ENCODE data around the gene ZNF579. TPM values are rescaled to one million over a fixed set of nuclear protein-coding genes. Genes with fewer than 3 reads are reported as not detected.

Gene ZNF579
- total and polyA plus RNA-seq, 7 donors: 4.2 to 81.6 (median 22.9) TPM

DNA sequence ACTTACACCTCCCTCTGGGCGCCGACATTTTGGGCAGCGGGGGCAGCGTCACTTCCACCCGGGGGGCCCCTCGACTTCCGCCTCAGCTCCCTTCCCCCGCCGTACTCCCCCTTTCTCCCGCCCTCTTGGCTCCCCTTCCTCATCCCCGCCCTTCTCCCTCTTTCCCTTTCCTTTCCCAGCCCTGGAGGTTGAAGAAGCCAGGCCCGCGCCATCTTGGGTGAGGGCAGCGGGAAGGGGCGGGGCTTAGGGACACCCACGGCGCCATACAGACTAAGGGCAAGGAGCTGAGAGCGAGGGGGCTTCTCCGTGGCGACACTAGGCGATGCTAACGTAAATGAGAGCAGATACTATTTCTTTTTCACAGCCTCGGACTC, 18.8 kb upstream of the ZNF579 start, which contains the start of gene FIZ1:
TSS of gene FIZ1 (minus strand) at position 50 of the 374 bp plus-strand sequence. CDS start 1,652 bp downstream, outside the sequence.
- Histone ChIP-seq H3K27ac (peak within 1 kb of the TSS; percentile 98), H3K36me3 (ENCODE audit: insufficient read depth in 1 of 2, low read depth in 1 of 2) (peaks cover 0 to 41% of the 10 kb centered on the region in 2 donors), H3K9me3 (no peaks in the 10 kb centered on the region), H3K27me3 (ENCODE audit: insufficient read depth in 3 of 3, low read length in 2 of 3) (no peaks in the 10 kb centered on the region), H3K4me3 (peak within 1 kb of the TSS; percentile 72), H3K4me1 (peaks cover 24% of the 10 kb centered on the region)
- intact Hi-C loops (cut with DNase I): loop anchor here in 1 of 2 donors (5.0 kb wide), 1 partner anchor 52 kb away; the partner anchor contains the start of gene SBK3
- peak; percentile 99 for DNase-seq
- ATAC-seq: peak; percentile 80 to 89 (median 83)
- WGBS, 3 donors: 0% methylated on average over 20 to 23 of the region's 23 CpGs
- TF ChIP-seq CTCF (IDR thresholded peaks at IDR 0.05): no peak

- peak overlapping the region; percentile 98 for H3K27ac ChIP-seq
- peak overlapping the region; percentile 72 for H3K4me3 ChIP-seq
- WGBS, 3 donors: 5 to 6% (median 6%) methylated on average over 24 to 26 of the region's 26 CpGs
- no peak for TF ChIP-seq CTCF (IDR thresholded peaks at IDR 0.05)
- ATAC-seq: peak; percentile 80 to 85 (median 83)
- no peaks in the 10 kb centered on the region for H3K9me3 ChIP-seq
- peaks cover 20% of the 10 kb centered on the region for H3K4me1 ChIP-seq
- DNase-seq: peak; percentile 93 to 97
- H3K36me3 ChIP-seq (ENCODE audit: insufficient read depth in 1 of 2, low read depth in 1 of 2): peaks cover 0 to 41% of the 10 kb centered on the region in 2 donors
- H3K27me3 ChIP-seq (ENCODE audit: insufficient read depth in 3 of 3, low read length in 2 of 3): no peaks in the 10 kb centered on the region
- intact Hi-C loops (cut with DNase I): loop anchor here in 1 of 2 donors (5.0 kb wide), 1 partner anchor 52 kb away; the partner anchor contains the start of gene SBK3
These were observed 18.2 kb upstream of the ZNF579 start for GRCh38 chr19:55598719-55599467.

- H3K27ac ChIP-seq: peak overlapping the region; percentile 98
- ATAC-seq (no peak), DNase-seq (no peak)
- 80 to 87% (median 85%) methylated on average over 9 of the region's 9 CpGs for WGBS, 3 donors
- no peak overlapping the region for H3K4me3 ChIP-seq
- H3K36me3 ChIP-seq (ENCODE audit: insufficient read depth in 1 of 2, low read depth in 1 of 2): peaks cover 0 to 45% of the 10 kb centered on the region in 2 donors
- no peak for TF ChIP-seq CTCF (IDR thresholded peaks at IDR 0.05)
- intact Hi-C loops (cut with DNase I): loop anchor here in 1 of 2 donors (5.0 kb wide), 1 partner anchor 51 kb away; the partner anchor contains the start of gene SBK3
- H3K27me3 ChIP-seq (ENCODE audit: insufficient read depth in 3 of 3, low read length in 2 of 3): no peaks in the 10 kb centered on the region
- H3K9me3 ChIP-seq: no peaks in the 10 kb centered on the region
- H3K4me1 ChIP-seq: peaks cover 20% of the 10 kb centered on the region
These were observed 17.4 kb upstream of the ZNF579 start for GRCh38 chr19:55598034-55598433.

DNA sequence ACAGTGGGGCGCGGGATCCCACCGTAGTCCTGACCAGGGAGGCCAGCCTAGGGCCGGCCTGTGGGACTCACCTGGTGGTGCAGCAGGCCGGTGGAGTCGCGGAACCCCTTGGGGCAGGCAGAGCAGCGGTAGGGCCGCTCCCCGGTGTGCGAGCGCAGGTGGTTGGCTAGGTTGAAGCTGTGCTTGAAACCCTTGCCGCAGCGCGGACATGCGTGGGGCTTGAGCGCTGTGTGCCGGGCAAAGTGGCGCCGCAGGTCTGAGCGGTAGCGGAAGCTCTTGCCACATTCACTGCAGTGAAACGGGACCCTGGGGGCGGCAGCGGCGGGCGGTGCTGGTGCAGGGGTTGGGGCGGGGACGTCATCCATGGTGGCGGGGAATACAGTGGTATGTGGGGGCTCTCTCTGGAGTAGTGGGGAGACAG, 16.9 kb upstream of the ZNF579 start:
- Histone ChIP-seq H3K4me1 (peaks cover 20% of the 10 kb centered on the region), H3K4me3 (no peak overlapping the region), H3K27me3 (ENCODE audit: insufficient read depth in 3 of 3, low read length in 2 of 3) (no peaks in the 10 kb centered on the region), H3K27ac (no peak overlapping the region), H3K9me3 (no peaks in the 10 kb centered on the region), H3K36me3 (ENCODE audit: insufficient read depth in 1 of 2, low read depth in 1 of 2) (peaks cover 0 to 43% of the 10 kb centered on the region in 2 donors)
- DNase-seq (peak in 1 of 2 donors; percentile 64), ATAC-seq (no peak)
- 93 to 95% (median 94%) methylated on average over 18 to 30 of the region's 30 CpGs for WGBS, 3 donors
- TF ChIP-seq CTCF (IDR thresholded peaks at IDR 0.05): no peak
- intact Hi-C loops (cut with DNase I): loop anchor here in 1 of 2 donors (5.0 kb wide), 1 partner anchor 50 kb away; the partner anchor contains the start of gene SBK3
